Neuronal stem cell (in vitro differentiated cells): ENCODE data around the gene FOXP1.

Experiments used
- DNase-seq: peaks from one replicate; pipeline ENCODE4 v3.0.0-alpha.2; 2013; ENCODE audit warnings: low spot score
- H2AFZ ChIP-seq: one replicate; pipeline ENCODE4 v1.6.1; 2013; ENCODE audit warnings: mild to moderate bottlenecking, low read length, inconsistent platforms
- H2AK5ac ChIP-seq: 2 replicates; pipeline ENCODE4 v1.6.1; 2013; ENCODE audit warnings: low read depth, mild to moderate bottlenecking, inconsistent platforms, low read length, moderate library complexity, mixed read lengths
- H2BK120ac ChIP-seq: 2 replicates; pipeline ENCODE4 v1.6.1; 2013; ENCODE audit warnings: low read depth, mild to moderate bottlenecking, inconsistent platforms, low read length, moderate library complexity, mixed read lengths
- H2BK12ac ChIP-seq: one replicate; pipeline ENCODE4 v1.6.1; 2013; ENCODE audit warnings: low read length, inconsistent platforms
- H2BK15ac ChIP-seq: 2 replicates; pipeline ENCODE4 v1.6.1; 2013; ENCODE audit warnings: mild to moderate bottlenecking, low read length, inconsistent platforms, mixed read lengths
- H2BK5ac ChIP-seq: one replicate; pipeline ENCODE4 v1.6.1; 2013; ENCODE audit warnings: inconsistent platforms, mild to moderate bottlenecking, low read length, moderate library complexity
- H3K14ac ChIP-seq: one replicate; pipeline ENCODE4 v1.6.1; 2013; ENCODE audit warnings: low read length, inconsistent platforms
- H3K18ac ChIP-seq: 2 replicates; pipeline ENCODE4 v1.6.1; 2013; ENCODE audit warnings: low read length, inconsistent platforms
- H3K23ac ChIP-seq: 2 replicates; pipeline ENCODE4 v1.6.1; 2013; ENCODE audit warnings: low read depth, mild to moderate bottlenecking, mixed read lengths, low read length, inconsistent platforms; ENCODE audit not compliant: poor library complexity
- H3K27ac ChIP-seq: replicated peaks from 3 replicates; pipeline ENCODE4 v1.5.1; 2013; ENCODE audit warnings: low read length, inconsistent platforms
- H3K27me3 ChIP-seq, 3 experiments: 2 replicates each; pipeline ENCODE4 v1.6.1; 2013; ENCODE audit warnings: low read length in 3 of 3, mild to moderate bottlenecking in 2 of 3, inconsistent platforms in 1 of 3, low read depth in 1 of 3, mixed read lengths in 1 of 3, moderate library complexity in 1 of 3; ENCODE audit not compliant: control insufficient read depth in 3 of 3, insufficient read depth in 3 of 3
- H3K36me3 ChIP-seq, 2 donors: replicated peaks in 1 of 2; 2 replicates each; pipeline ENCODE4 v1.6.1; 2013; ENCODE audit warnings: low read length in 2 of 2; ENCODE audit not compliant: control insufficient read depth in 2 of 2, insufficient read depth in 2 of 2
- H3K4ac ChIP-seq: 2 replicates; pipeline ENCODE4 v1.6.1; 2013; ENCODE audit warnings: inconsistent platforms, mild to moderate bottlenecking, low read length, moderate library complexity
- H3K4me1 ChIP-seq, 2 donors: 1 replicate in 1 of 2; 2 replicates in 1 of 2; pipeline ENCODE4 v1.6.1; 2013; ENCODE audit warnings: low read length in 2 of 2, low read depth in 1 of 2; ENCODE audit not compliant: control insufficient read depth in 2 of 2, insufficient read depth in 1 of 2
- H3K4me2 ChIP-seq: one replicate; pipeline ENCODE4 v1.6.1; 2013; ENCODE audit warnings: mild to moderate bottlenecking, low read length, inconsistent platforms; ENCODE audit not compliant: insufficient read depth, poor library complexity, severe bottlenecking
- H3K4me3 ChIP-seq, 2 donors: 2 replicates each; pipeline ENCODE4 v1.5.1; 2013; ENCODE audit warnings: low read length in 2 of 2, mild to moderate bottlenecking in 2 of 2, inconsistent platforms in 1 of 2, moderate library complexity in 1 of 2
- H3K79me1 ChIP-seq: one replicate; pipeline ENCODE4 v1.6.1; 2013; ENCODE audit warnings: low read depth, mild to moderate bottlenecking, inconsistent platforms, low read length, moderate library complexity
- H3K9ac ChIP-seq: one replicate; pipeline ENCODE4 v1.6.1; 2013; ENCODE audit warnings: mild to moderate bottlenecking, low read depth, low read length, inconsistent platforms; ENCODE audit not compliant: poor library complexity
- H3K9me3 ChIP-seq, 2 donors: replicated peaks in 1 of 2; 2 replicates each; pipeline versions ENCODE3 to v1.6.1; 2013; ENCODE audit warnings: low read length in 2 of 2, mild to moderate bottlenecking in 2 of 2, inconsistent platforms in 1 of 2, low read depth in 1 of 2, mixed read lengths in 1 of 2, moderate library complexity in 1 of 2; ENCODE audit not compliant: control insufficient read depth in 2 of 2, insufficient read depth in 1 of 2
- H4K8ac ChIP-seq: one replicate; pipeline ENCODE4 v1.6.1; 2013; ENCODE audit warnings: low read depth, mild to moderate bottlenecking, inconsistent platforms, low read length, moderate library complexity
- H4K91ac ChIP-seq: one replicate; pipeline ENCODE4 v1.6.1; 2013; ENCODE audit warnings: low read length, low read depth, mild to moderate bottlenecking, inconsistent platforms; ENCODE audit not compliant: poor library complexity
- WGBS, 2 donors: extraction: QIAGEN DNeasy Blood & Tissue Kit; methylation state at CpG; one replicate each; pipeline ENCODE4 v1.1.7; 2013; ENCODE audit warnings: missing lambda C conversion rate in 2 of 2, mixed read lengths in 1 of 2; ENCODE audit not compliant: insufficient read length in 2 of 2, insufficient replicate concordance in 1 of 2; ENCODE audit errors: extremely low coverage in 2 of 2; 5-methylcytosine and 5-hydroxymethylcytosine counted together

FOXP1 gene

GRCh38 chr3:71189480-71189879 is 394.0 kb downstream of the FOXP1 start:
- H2BK15ac ChIP-seq, result no peak overlapping the region
- no peak overlapping the region for H3K23ac ChIP-seq
- no peak overlapping the region for H2AFZ ChIP-seq
- H2BK5ac ChIP-seq, result no peak overlapping the region
- H3K4me1 ChIP-seq, result no peaks in the 10 kb centered on the region
- H3K4me3 ChIP-seq, result no peak overlapping the region
- no CpG with 5 or more reads among the region's 1 CpG for WGBS, 2 donors
- H3K18ac ChIP-seq, result no peak overlapping the region
- no peaks in the 10 kb centered on the region for H3K9me3 ChIP-seq
- no peak overlapping the region for H4K8ac ChIP-seq
- H3K4me2 ChIP-seq, result no peak overlapping the region
- no peaks in the 10 kb centered on the region for H3K79me1 ChIP-seq
- H3K4ac ChIP-seq, result no peak overlapping the region
- no peak overlapping the region for H2BK120ac ChIP-seq
- no peak overlapping the region for H2BK12ac ChIP-seq
- H3K14ac ChIP-seq, result no peak overlapping the region
- no peak overlapping the region for H3K27ac ChIP-seq
- H2AK5ac ChIP-seq, result no peak overlapping the region
- no peak overlapping the region for H4K91ac ChIP-seq
- peaks cover 0 to 1% of the 10 kb centered on the region in 2 donors for H3K36me3 ChIP-seq
- DNase-seq, result no peak
- no peak overlapping the region for H3K9ac ChIP-seq
- no peaks in the 10 kb centered on the region for H3K27me3 ChIP-seq

- no peaks in the 10 kb centered on the region for H3K79me1 ChIP-seq
- H3K4me3 ChIP-seq, result no peak overlapping the region
- H3K27ac ChIP-seq, result no peak overlapping the region
- no peaks in the 10 kb centered on the region for H3K9me3 ChIP-seq
- no peak overlapping the region for H3K9ac ChIP-seq
- H2BK5ac ChIP-seq, result no peak overlapping the region
- WGBS, 2 donors, result no CpG with 5 or more reads among the region's 1 CpG
- H4K8ac ChIP-seq, result no peak overlapping the region
- no peak overlapping the region for H3K4ac ChIP-seq
- DNase-seq, result no peak
- H2BK120ac ChIP-seq, result no peak overlapping the region
- no peak overlapping the region for H2AK5ac ChIP-seq
- no peak overlapping the region for H2AFZ ChIP-seq
- H2BK12ac ChIP-seq, result no peak overlapping the region
- H2BK15ac ChIP-seq, result no peak overlapping the region
- H3K18ac ChIP-seq, result no peak overlapping the region
- H3K27me3 ChIP-seq, result no peaks in the 10 kb centered on the region
- H3K14ac ChIP-seq, result no peak overlapping the region
- no peak overlapping the region for H3K4me2 ChIP-seq
- H3K23ac ChIP-seq, result no peak overlapping the region
- H4K91ac ChIP-seq, result no peak overlapping the region
- H3K4me1 ChIP-seq, result no peaks in the 10 kb centered on the region
- H3K36me3 ChIP-seq, result peaks cover 0 to 1% of the 10 kb centered on the region in 2 donors
Observed at GRCh38 chr3:71187715-71188114, 395.8 kb downstream of the FOXP1 start.

- Histone ChIP-seq H2BK15ac (no peak overlapping the region), H3K18ac (no peak overlapping the region), H3K79me1 (no peaks in the 10 kb centered on the region), H3K27me3 (no peaks in the 10 kb centered on the region), H3K4me1 (no peaks in the 10 kb centered on the region), H2BK120ac (no peak overlapping the region), H3K14ac (no peak overlapping the region), H3K4me2 (no peak overlapping the region), H2BK5ac (no peak overlapping the region), H3K23ac (no peak overlapping the region), H3K36me3 (peaks cover 0 to 1% of the 10 kb centered on the region in 2 donors), H2BK12ac (no peak overlapping the region), H2AK5ac (no peak overlapping the region), H3K4ac (no peak overlapping the region), H4K91ac (no peak overlapping the region), H3K9me3 (no peaks in the 10 kb centered on the region), H4K8ac (no peak overlapping the region), H3K9ac (no peak overlapping the region), H3K27ac (no peak overlapping the region), H2AFZ (no peak overlapping the region), H3K4me3 (no peak overlapping the region)
- DNase-seq, result no peak
- no CpG with 5 or more reads among the region's 2 CpGs for WGBS, 2 donors
Observed at GRCh38 chr3:71186801-71187200, 396.7 kb downstream of the FOXP1 start.

- Histone ChIP-seq H3K27ac (no peak overlapping the region), H3K79me1 (no peaks in the 10 kb centered on the region), H3K18ac (no peak overlapping the region), H2BK120ac (no peak overlapping the region), H2BK15ac (no peak overlapping the region), H3K4ac (no peak overlapping the region), H3K4me1 (no peaks in the 10 kb centered on the region), H2AK5ac (no peak overlapping the region), H4K8ac (no peak overlapping the region), H2BK12ac (no peak overlapping the region), H3K9ac (no peak overlapping the region), H2BK5ac (no peak overlapping the region), H3K4me3 (no peak overlapping the region), H3K23ac (no peak overlapping the region), H2AFZ (no peak overlapping the region), H3K4me2 (no peak overlapping the region), H4K91ac (no peak overlapping the region), H3K9me3 (no peaks in the 10 kb centered on the region), H3K14ac (no peak overlapping the region), H3K27me3 (no peaks in the 10 kb centered on the region), H3K36me3 (peaks cover 0 to 1% of the 10 kb centered on the region in 2 donors)
- no peak for DNase-seq
- WGBS, 2 donors, result no CpG with 5 or more reads among the region's 3 CpGs
Observed at GRCh38 chr3:71185733-71186455, 397.6 kb downstream of the FOXP1 start.
